Kidney (tissue), 14 donors: ENCODE results near the gene STBD1. TPM values are rescaled to one million over a fixed set of nuclear protein-coding genes. Genes with fewer than 3 reads are reported as not detected.

Experiments used
- DNase-seq, 5 donors: peaks; one replicate each; pipeline ENCODE4 v3.0.0-alpha.2; 2013 to 2020
- FAIRE-seq: peaks from 2 replicates; lab custom pipeline; 2012; peaks lifted over from hg19 to GRCh38; lab: Jason Lieb, UNC
- H3K27ac ChIP-seq, 2 donors: one replicate each; pipeline ENCODE4 v1.7.0; 2013; ENCODE audit warnings: low read depth in 2 of 2, low read length in 2 of 2, inconsistent platforms in 1 of 2
- H3K27me3 ChIP-seq: one replicate; pipeline ENCODE4 v1.7.1; 2013; ENCODE audit warnings: low read length, inconsistent platforms; ENCODE audit not compliant: control insufficient read depth, insufficient read depth
- H3K36me3 ChIP-seq, 3 donors: one replicate each; pipeline versions ENCODE4 v1.7.0 to v1.7.1; 2013; ENCODE audit warnings: low read length in 3 of 3, control low read depth in 1 of 3, inconsistent platforms in 1 of 3; ENCODE audit not compliant: insufficient read depth in 3 of 3, control insufficient read depth in 2 of 3
- H3K4me1 ChIP-seq, 3 donors: one replicate each; pipeline versions ENCODE4 v1.7.0 to v1.7.1; 2013; ENCODE audit warnings: low read length in 3 of 3, inconsistent platforms in 1 of 3, low read depth in 1 of 3; ENCODE audit not compliant: control insufficient read depth in 2 of 3, insufficient read depth in 2 of 3
- H3K4me3 ChIP-seq, 3 donors: one replicate each; pipeline versions ENCODE4 v1.7.0 to v1.8.1; 2013; ENCODE audit warnings: low read length in 3 of 3, control low read depth in 1 of 3, inconsistent platforms in 1 of 3
- H3K9ac ChIP-seq, 3 donors: one replicate each; pipeline versions ENCODE4 v1.7.0 to v1.7.1; 2013; ENCODE audit warnings: low read length in 3 of 3, control low read depth in 1 of 3, inconsistent platforms in 1 of 3
- H3K9me3 ChIP-seq, 3 donors: one replicate each; pipeline versions ENCODE4 v1.7.0 to v1.7.1; 2013; ENCODE audit warnings: low read length in 3 of 3, control low read depth in 1 of 3, inconsistent platforms in 1 of 3; ENCODE audit not compliant: control insufficient read depth in 2 of 3, insufficient read depth in 1 of 3
- CTCF ChIP-seq: IDR thresholded peaks from 3 replicates; pipeline ENCODE4 v1.5.1; 2012; ENCODE audit warnings: mild to moderate bottlenecking, moderate library complexity, borderline replicate concordance; ENCODE audit not compliant: insufficient read depth; ENCODE audit errors: extremely low read depth
- intact Hi-C: fragments of 100-400 bp; cut with DNase I; formaldehyde crosslinking; loops from one replicate; pipeline ENCODE4 v1.11.1; 2022
- polyA plus RNA-seq: library from polyadenylated mRNA; stranded (reverse); fragments of 350-450 nt; fragmentation: Illumina TruSeq; extraction: RNeasy Lipid Tissue Mini Kit (QIAGEN cat#74804); gene quantifications from one replicate; pipeline ENCODE4 v1.2.3, GENCODE V29; 2014; ENCODE audit warnings: low read depth, low replicate concordance; ENCODE audit not compliant: insufficient read depth
- total RNA-seq: library from RNA; stranded (reverse); fragmentation: NEBNext Ultra II Directional; extraction: Animal tissue kit (Norgen Biotek cat#: 25700); gene quantifications from one replicate; pipeline ENCODE4 v1.2.1, GENCODE V29; 2021
- donor health status: control.
- donor health status: control.
- donor health status: control.
- donor health status: control.
- donor health status: control.
- donor health status: DM: yes; HTN: yes; CAD: no.
- donor health status: Normal renal cell carcinoma (clear cell type).

Gene STBD1
- total and polyA plus RNA-seq, 2 donors from 2014 or later: 1.3 to 4.5 TPM

- H3K4me3 ChIP-seq: no peak overlapping the region
- FAIRE-seq: no peak
- H3K4me1 ChIP-seq: no peaks in the 10 kb centered on the region
- no peak overlapping the region for H3K9ac ChIP-seq
- no peak for DNase-seq
- H3K27me3 ChIP-seq: no peaks in the 10 kb centered on the region
- no peak for TF ChIP-seq CTCF
- intact Hi-C loops: no loop called here
- H3K36me3 ChIP-seq: no peaks in the 10 kb centered on the region
- no peaks in the 10 kb centered on the region for H3K9me3 ChIP-seq
- no peak overlapping the region for H3K27ac ChIP-seq
These were observed 28.9 kb upstream of the STBD1 start for GRCh38 chr4:76277667-76278066.

GRCh38 chr4:76278583-76278982 is 27.9 kb upstream of the STBD1 start:
- intact Hi-C loops: no loop called here
- Histone ChIP-seq H3K4me3 (no peak overlapping the region), H3K27me3 (no peaks in the 10 kb centered on the region), H3K36me3 (no peaks in the 10 kb centered on the region), H3K9me3 (no peaks in the 10 kb centered on the region), H3K4me1 (no peaks in the 10 kb centered on the region), H3K27ac (no peak overlapping the region), H3K9ac (no peak overlapping the region)
- TF ChIP-seq CTCF: no peak
- FAIRE-seq: no peak
- DNase-seq: no peak

- FAIRE-seq: no peak
- Histone ChIP-seq H3K27ac (no peak overlapping the region), H3K4me1 (no peaks in the 10 kb centered on the region), H3K4me3 (no peak overlapping the region), H3K9ac (no peak overlapping the region), H3K27me3 (no peaks in the 10 kb centered on the region), H3K9me3 (no peaks in the 10 kb centered on the region), H3K36me3 (no peaks in the 10 kb centered on the region)
- no peak for TF ChIP-seq CTCF
- DNase-seq: no peak
- intact Hi-C loops: no loop called here
These were observed 27.1 kb upstream of the STBD1 start for GRCh38 chr4:76279462-76279861.
